IMR-90 (cell line): Measurements from ENCODE around the gene MRPL51. TPM values are rescaled to one million over a fixed set of nuclear protein-coding genes. Genes with fewer than 3 reads are reported as not detected.

Experiments
- ATAC-seq: fragments of 200-7000 bp; cut with Tn5 transposase; 2 replicates; pipeline ENCODE4 v1.9.1; 2020; ENCODE audit warnings: low read depth, mild to moderate bottlenecking, moderate library complexity
- BruUV-seq: library from RNA; stranded (reverse); fragments of 400-500 nt; replicated peaks from 2 replicates; lab custom pipeline; 2021; lab: Mats Ljungman, UMichigan
- CTCF ChIA-PET: fragments of 300-600 bp; formaldehyde crosslinking; extraction: SDS; loops from one replicate; lab custom pipeline; 2021; ENCODE audit warnings: antibody characterized with exemption; lab: Yijun Ruan, JAX
- POLR2A ChIA-PET: fragments of 300-600 bp; sonication (Branson Sonifier 250); formaldehyde crosslinking; loops from one replicate; lab custom pipeline; 2022; ENCODE audit warnings: antibody characterized with exemption; ENCODE audit not compliant: unreplicated experiment; lab: Charles Lee
- DNase-seq: peaks from one replicate; pipeline ENCODE4 v3.0.0; 2013
- H2AFZ ChIP-seq: replicated peaks from 2 replicates; pipeline ENCODE3; 2013; ENCODE audit warnings: low read length, mild to moderate bottlenecking; ENCODE audit not compliant: poor library complexity
- H2AK5ac ChIP-seq: 2 replicates; pipeline ENCODE4 v1.6.1; 2013; ENCODE audit warnings: low read depth, low read length, inconsistent platforms
- H2AK9ac ChIP-seq: replicated peaks from 2 replicates; pipeline ENCODE3; 2013; ENCODE audit warnings: mild to moderate bottlenecking, low read depth, low read length, moderate library complexity; ENCODE audit not compliant: poor library complexity
- H2BK120ac ChIP-seq: 2 replicates; pipeline ENCODE4 v1.6.1; 2013; ENCODE audit warnings: low read depth, low read length, inconsistent platforms
- H2BK15ac ChIP-seq: 3 replicates; pipeline ENCODE4 v1.6.1; 2013; ENCODE audit warnings: low read depth, low read length, inconsistent platforms
- H2BK20ac ChIP-seq: 2 replicates; pipeline ENCODE4 v1.6.1; 2013; ENCODE audit warnings: low read depth, mild to moderate bottlenecking, inconsistent platforms, low read length, moderate library complexity
- H2BK5ac ChIP-seq: 2 replicates; pipeline ENCODE4 v1.6.1; 2013; ENCODE audit warnings: mild to moderate bottlenecking, low read depth, low read length, inconsistent platforms; ENCODE audit not compliant: poor library complexity, severe bottlenecking
- H3K14ac ChIP-seq: replicated peaks from 2 replicates; pipeline ENCODE4 v1.6.1; 2013; ENCODE audit warnings: low read depth, low read length, inconsistent platforms
- H3K18ac ChIP-seq: 2 replicates; pipeline ENCODE4 v1.6.1; 2013; ENCODE audit warnings: low read depth, low read length, control low read depth
- H3K23ac ChIP-seq: 2 replicates; pipeline ENCODE4 v1.6.1; 2013; ENCODE audit warnings: low read depth, low read length, inconsistent platforms
- H3K27ac ChIP-seq: 2 replicates; pipeline ENCODE4 v1.5.1; 2013; ENCODE audit warnings: mild to moderate bottlenecking, control low read depth, low read length; ENCODE audit not compliant: insufficient read depth
- H3K27me3 ChIP-seq: 2 replicates; pipeline ENCODE4 v1.6.1; 2013; ENCODE audit warnings: low read length; ENCODE audit not compliant: control insufficient read depth, insufficient read depth
- H3K36me3 ChIP-seq: 2 replicates; pipeline ENCODE4 v1.6.1; 2013; ENCODE audit warnings: low read length, mixed read lengths; ENCODE audit not compliant: control insufficient read depth, insufficient read depth
- H3K4ac ChIP-seq: 2 replicates; pipeline ENCODE4 v1.6.1; 2013; ENCODE audit warnings: low read depth, low read length, inconsistent platforms
- H3K4me1 ChIP-seq: 2 replicates; pipeline ENCODE4 v1.6.1; 2013; ENCODE audit warnings: low read length, mixed read lengths; ENCODE audit not compliant: control insufficient read depth, insufficient read depth
- H3K4me2 ChIP-seq: 2 replicates; pipeline ENCODE4 v1.6.1; 2013; ENCODE audit warnings: low read depth, mild to moderate bottlenecking, control low read depth, low read length, moderate library complexity
- H3K4me3 ChIP-seq: 2 replicates; pipeline ENCODE4 v1.5.1; 2013; ENCODE audit warnings: low read depth, mild to moderate bottlenecking, control low read depth, low read length, moderate library complexity; ENCODE audit not compliant: insufficient read depth
- H3K56ac ChIP-seq: 2 replicates; pipeline ENCODE4 v1.6.1; 2013; ENCODE audit warnings: low read length, inconsistent platforms; ENCODE audit not compliant: insufficient read depth; ENCODE audit errors: extremely low read depth
- H3K79me1 ChIP-seq, 2 experiments: 2 replicates each; pipeline ENCODE4 v1.6.1; 2013; ENCODE audit warnings: low read length in 2 of 2, inconsistent platforms in 1 of 2, low read depth in 1 of 2
- H3K9ac ChIP-seq: 2 replicates; pipeline ENCODE4 v1.6.1; 2013; ENCODE audit warnings: low read depth, low read length, control low read depth
- H3K9me1 ChIP-seq: 2 replicates; pipeline ENCODE4 v1.6.1; 2013; ENCODE audit warnings: low read length, inconsistent platforms; ENCODE audit not compliant: insufficient read depth
- H3K9me3 ChIP-seq: 2 replicates; pipeline ENCODE4 v1.6.1; 2013; ENCODE audit warnings: low read length; ENCODE audit not compliant: control insufficient read depth, insufficient read depth
- H4K20me1 ChIP-seq: 2 replicates; pipeline ENCODE4 v1.6.1; 2013; ENCODE audit warnings: low read length, inconsistent platforms; ENCODE audit not compliant: insufficient read depth
- H4K5ac ChIP-seq: 2 replicates; pipeline ENCODE4 v1.6.1; 2013; ENCODE audit warnings: mild to moderate bottlenecking, low read depth, low read length, control low read depth
- H4K8ac ChIP-seq, 2 experiments: 2 replicates each; pipeline ENCODE4 v1.6.1; 2013; ENCODE audit warnings: low read depth in 2 of 2, low read length in 2 of 2, control low read depth in 1 of 2, inconsistent platforms in 1 of 2
- H4K91ac ChIP-seq: 2 replicates; pipeline ENCODE4 v1.6.1; 2013; ENCODE audit warnings: low read depth, low read length, inconsistent platforms; ENCODE audit not compliant: insufficient read depth
- BHLHE40 ChIP-seq: fragments of 150-350 bp; IDR thresholded peaks from 2 replicates; pipeline ENCODE4 v1.6.1; 2016; ENCODE audit warnings: mild to moderate bottlenecking, low read depth, low read length
- CHD1 ChIP-seq: IDR thresholded peaks from 2 replicates; pipeline ENCODE4 v1.6.1; 2012; ENCODE audit warnings: low read depth, low read length, improper control_type of control experiment
- MXI1 ChIP-seq: IDR thresholded peaks from 2 replicates; pipeline ENCODE4 v1.6.1; 2012; ENCODE audit warnings: low read depth, mild to moderate bottlenecking, low read length, moderate library complexity, borderline replicate concordance
- POLR2A ChIP-seq: IDR thresholded peaks from 2 replicates; pipeline ENCODE4 v1.6.1; 2012; ENCODE audit warnings: mild to moderate bottlenecking, low read depth, low read length
- RFX5 ChIP-seq: IDR thresholded peaks from 2 replicates; pipeline ENCODE4 v1.8.0; 2012; ENCODE audit warnings: low read depth, mild to moderate bottlenecking, low read length, moderate library complexity
- USF2 ChIP-seq: fragments of 150-350 bp; IDR thresholded peaks from 2 replicates; pipeline ENCODE4 v1.6.1; 2017; ENCODE audit warnings: mild to moderate bottlenecking, antibody characterized with exemption, low read length, low read depth
- WGBS, 2 experiments: methylation state at CpG; one replicate each; pipeline versions ENCODE4 v1.1.5 to v1.1.7; 2013; ENCODE audit warnings: missing lambda C conversion rate in 2 of 2; ENCODE audit not compliant: insufficient read length in 1 of 2; ENCODE audit errors: extremely low coverage in 2 of 2; 5-methylcytosine and 5-hydroxymethylcytosine counted together
- dilution Hi-C: fragments of 300-500 bp; cut with HindIII; formaldehyde crosslinking; loops from one replicate; pipeline ENCODE4 v1.14.3; 2018; ENCODE audit warnings: low sequenced_read_pairs; ENCODE audit not compliant: unreplicated experiment
- in situ Hi-C: fragments of 300-500 bp; cut with MboI; formaldehyde crosslinking; loops from 3 replicates; pipeline ENCODE4 v1.14.3; 2019; ENCODE audit warnings: low sequenced_read_pairs, inconsistent platforms, mixed read lengths
- intact Hi-C: fragments of 100-400 bp; cut with micrococcal nuclease; formaldehyde crosslinking; loops from 2 replicates; pipeline ENCODE4 v1.10.0; 2022
- polyA plus RNA-seq, 3 experiments: library from polyadenylated mRNA; depleted of rRNA; stranded (reverse); fragments of >200 nt; gene quantifications; 2 replicates each; pipeline ENCODE4 v1.2.3, GENCODE V29; 2012; ENCODE audit warnings: low replicate concordance in 1 of 3
- total RNA-seq: library from RNA; depleted of rRNA; stranded (reverse); fragments of >200 nt; gene quantifications from 2 replicates; pipeline ENCODE4 v1.2.3, GENCODE V29; 2012

The MRPL51 gene
- total and polyA plus RNA-seq, 2 of the 4 experiments (the other 2 are of a cell fraction), result 80.1 to 160 TPM

GRCh38 chr12:6451348-6452244 is 41.5 kb downstream of the MRPL51 start, which contains the start of gene TAPBPL:
TSS of gene TAPBPL (plus strand) at chr12:6452042. CDS start at chr12:6452249, 207 bp downstream.
- Histone ChIP-seq H2AK5ac (peak within 1 kb of the TSS; percentile 99), H2BK20ac (peak within 1 kb of the TSS; percentile 77), H2BK5ac (peak within 1 kb of the TSS; percentile 96), H3K9me1 (peaks cover 20% of the 10 kb centered on the region; the same call in 1 of the 2 replicates), H2BK120ac (peak within 1 kb of the TSS; percentile 95), H3K4me1 (peaks cover 16% of the 10 kb centered on the region), H3K9ac (peak within 1 kb of the TSS; percentile 94), H3K4ac (peak within 1 kb of the TSS; percentile 100), H3K27ac (peak within 1 kb of the TSS; percentile 98), H3K56ac (peak within 1 kb of the TSS; percentile 96), H4K8ac (peak within 1 kb of the TSS; percentile 94 to 100), H3K18ac (peak within 1 kb of the TSS; percentile 95), H4K91ac (peak within 1 kb of the TSS; percentile 99), H3K4me2 (peak within 1 kb of the TSS; percentile 87), H2AFZ (peak within 1 kb of the TSS; percentile 95), H3K36me3 (no peaks in the 10 kb centered on the region; the same call in 1 of the 2 replicates), H3K4me3 (peak within 1 kb of the TSS; percentile 57), H2AK9ac (peak within 1 kb of the TSS; percentile 98), H3K27me3 (no peaks in the 10 kb centered on the region), H3K79me1 (peaks cover 16 to 37% of the 10 kb centered on the region in 2 experiments), H3K9me3 (no peaks in the 10 kb centered on the region), H3K14ac (peak within 1 kb of the TSS; percentile 99), H2BK15ac (peak within 1 kb of the TSS; percentile 64; the same call in 2 of the 3 replicates), H4K5ac (peak within 1 kb of the TSS; percentile 99), H4K20me1 (no peaks in the 10 kb centered on the region), H3K23ac (peak within 1 kb of the TSS; percentile 99)
- 0% methylated on average over 6 of the region's 27 CpGs; no CpG with 5 or more reads in 1 of the 2 experiments for WGBS, 2 experiments
- peak; percentile 88 for ATAC-seq
- ChIA-PET POLR2A (no interaction called here), CTCF (interaction anchor here (1.3 kb wide), 1 partner anchor 13 kb away, joined by 6 read pairs; no protein-coding TSS in a partner anchor)
- dilution Hi-C loops, result no loop called here
- DNase-seq, result peak; percentile 75
- intact Hi-C loops, result no loop called here
- BruUV-seq, result no TSS peak
- in situ Hi-C loops, result loop anchor here (25.0 kb wide), 1 partner anchor 264 kb away; no protein-coding TSS in a partner anchor
- no peak for TF ChIP-seq RFX5
- TF ChIP-seq POLR2A, result peak; percentile 38; the same call in 1 of the 2 replicates
- TF ChIP-seq BHLHE40, result peak; percentile 29; the same call in 1 of the 2 replicates
- peak; percentile 85; the same call in 1 of the 2 replicates for TF ChIP-seq MXI1
- TF ChIP-seq USF2, result peak; percentile 81
- 0 out of 2 replicates have a peak, but pooled peaks have one; percentile 63 for TF ChIP-seq CHD1
